ENCODE results near the gene PPP1R1C.

Gene PPP1R1C

GRCh38 chr2:182067393-182067792, 81.7 kb downstream of the PPP1R1C start:
- Mint-ChIP-seq H3K4me1 (ENCODE audit: low read depth in 2 of 2) (no peaks in the 10 kb centered on the region), H3K27ac (no peak overlapping the region), H3K4me3 (no peak overlapping the region), H3K27me3 (peaks cover 9 to 14% of the 10 kb centered on the region in 2 donors), H3K36me3 (ENCODE audit: insufficient read depth) (no peaks in the 10 kb centered on the region), H3K9me3 (no peaks in the 10 kb centered on the region)
- ATAC-seq (replicated peaks) (no peak), DNase-seq (no peak)

GRCh38 chr2:182068811-182069210, 83.2 kb downstream of the PPP1R1C start:
- no peak for DNase-seq
- ATAC-seq (replicated peaks) = no peak
- Mint-ChIP-seq H3K27ac (no peak overlapping the region), H3K36me3 (ENCODE audit: insufficient read depth) (peaks cover 2% of the 10 kb centered on the region), H3K4me3 (no peak overlapping the region), H3K4me1 (ENCODE audit: low read depth in 2 of 2) (no peaks in the 10 kb centered on the region), H3K27me3 (peaks cover 17 to 20% of the 10 kb centered on the region in 2 donors), H3K9me3 (no peaks in the 10 kb centered on the region)

GRCh38 chr2:182069416-182069815, 83.8 kb downstream of the PPP1R1C start:
- Mint-ChIP-seq H3K27me3 (peaks cover 17 to 20% of the 10 kb centered on the region in 2 donors), H3K36me3 (ENCODE audit: insufficient read depth) (peaks cover 4% of the 10 kb centered on the region), H3K4me3 (no peak overlapping the region), H3K27ac (no peak overlapping the region), H3K4me1 (ENCODE audit: low read depth in 2 of 2) (no peaks in the 10 kb centered on the region), H3K9me3 (no peaks in the 10 kb centered on the region)
- DNase-seq (no peak), ATAC-seq (replicated peaks) (no peak)

GRCh38 chr2:182069908-182070307, 84.3 kb downstream of the PPP1R1C start:
- no peak overlapping the region for H3K27ac Mint-ChIP-seq
- DNase-seq = no peak
- no peak for ATAC-seq (replicated peaks)
- H3K4me1 Mint-ChIP-seq (ENCODE audit: low read depth in 2 of 2) = no peaks in the 10 kb centered on the region
- H3K4me3 Mint-ChIP-seq = no peak overlapping the region
- H3K36me3 Mint-ChIP-seq (ENCODE audit: insufficient read depth) = peaks cover 4% of the 10 kb centered on the region
- H3K27me3 Mint-ChIP-seq = peaks cover 17 to 20% of the 10 kb centered on the region in 2 donors
- H3K9me3 Mint-ChIP-seq = no peaks in the 10 kb centered on the region

- no peak for DNase-seq
- no peaks in the 10 kb centered on the region for H3K9me3 Mint-ChIP-seq
- no peak overlapping the region for H3K27ac Mint-ChIP-seq
- no peak for ATAC-seq (replicated peaks)
- peaks cover 4% of the 10 kb centered on the region for H3K36me3 Mint-ChIP-seq (ENCODE audit: insufficient read depth)
- peaks cover 17 to 20% of the 10 kb centered on the region in 2 donors for H3K27me3 Mint-ChIP-seq
- no peak overlapping the region for H3K4me3 Mint-ChIP-seq
- H3K4me1 Mint-ChIP-seq (ENCODE audit: low read depth in 2 of 2) = no peaks in the 10 kb centered on the region
These were observed 85.1 kb downstream of the PPP1R1C start for GRCh38 chr2:182070736-182071135.

- no peak for ATAC-seq (replicated peaks)
These were observed 87.2 kb downstream of the PPP1R1C start for GRCh38 chr2:182072861-182073260.

GRCh38 chr2:182073613-182074012, 88.0 kb downstream of the PPP1R1C start:
- no peak overlapping the region for H3K4me3 Mint-ChIP-seq
- H3K9me3 Mint-ChIP-seq = no peaks in the 10 kb centered on the region
- DNase-seq (no peak), ATAC-seq (replicated peaks) (no peak)
- no peaks in the 10 kb centered on the region for H3K4me1 Mint-ChIP-seq (ENCODE audit: low read depth in 2 of 2)
- no peak overlapping the region for H3K27ac Mint-ChIP-seq
- peaks cover 13 to 17% of the 10 kb centered on the region in 2 donors for H3K27me3 Mint-ChIP-seq
- H3K36me3 Mint-ChIP-seq (ENCODE audit: insufficient read depth) = peaks cover 4% of the 10 kb centered on the region

More at GRCh38 chr2:182072861-182073260, 87.2 kb downstream of the PPP1R1C start:
- Mint-ChIP-seq H3K36me3 (ENCODE audit: insufficient read depth) (peaks cover 4% of the 10 kb centered on the region), H3K4me1 (ENCODE audit: low read depth in 2 of 2) (no peaks in the 10 kb centered on the region), H3K9me3 (no peaks in the 10 kb centered on the region), H3K4me3 (no peak overlapping the region), H3K27me3 (peaks cover 14 to 17% of the 10 kb centered on the region in 2 donors), H3K27ac (no peak overlapping the region)
- no peak for DNase-seq

GRCh38 chr2:182077023-182077422, 91.4 kb downstream of the PPP1R1C start:
- Mint-ChIP-seq H3K27me3 (peaks cover 7 to 10% of the 10 kb centered on the region in 2 donors), H3K36me3 (ENCODE audit: insufficient read depth) (peaks cover 4% of the 10 kb centered on the region), H3K9me3 (no peaks in the 10 kb centered on the region), H3K27ac (no peak overlapping the region), H3K4me1 (ENCODE audit: low read depth in 2 of 2) (no peaks in the 10 kb centered on the region), H3K4me3 (no peak overlapping the region)
- ATAC-seq (replicated peaks) (no peak), DNase-seq (no peak)

GRCh38 chr2:182077448-182078142, 91.9 kb downstream of the PPP1R1C start:
- H3K36me3 Mint-ChIP-seq (ENCODE audit: insufficient read depth) = peaks cover 4% of the 10 kb centered on the region
- H3K27me3 Mint-ChIP-seq = peaks cover 6 to 10% of the 10 kb centered on the region in 2 donors
- no peak overlapping the region for H3K4me3 Mint-ChIP-seq
- no peak for ATAC-seq (replicated peaks)
- H3K4me1 Mint-ChIP-seq (ENCODE audit: low read depth in 2 of 2) = no peaks in the 10 kb centered on the region
- DNase-seq = no peak
- no peaks in the 10 kb centered on the region for H3K9me3 Mint-ChIP-seq
- no peak overlapping the region for H3K27ac Mint-ChIP-seq

GRCh38 chr2:182078988-182079602, 93.4 kb downstream of the PPP1R1C start:
- Mint-ChIP-seq H3K9me3 (no peaks in the 10 kb centered on the region), H3K4me1 (ENCODE audit: low read depth in 2 of 2) (no peaks in the 10 kb centered on the region), H3K27ac (no peak overlapping the region), H3K36me3 (ENCODE audit: insufficient read depth) (no peaks in the 10 kb centered on the region), H3K27me3 (peaks cover 0 to 4% of the 10 kb centered on the region in 2 donors), H3K4me3 (no peak overlapping the region)
- ATAC-seq (replicated peaks) = no peak
- no peak for DNase-seq

- no peak for ATAC-seq (replicated peaks)
- no peaks in the 10 kb centered on the region for H3K36me3 Mint-ChIP-seq (ENCODE audit: insufficient read depth)
- no peak for DNase-seq
- peaks cover 0 to 4% of the 10 kb centered on the region in 2 donors for H3K27me3 Mint-ChIP-seq
- no peak overlapping the region for H3K4me3 Mint-ChIP-seq
- no peak overlapping the region for H3K27ac Mint-ChIP-seq
- H3K9me3 Mint-ChIP-seq = no peaks in the 10 kb centered on the region
- H3K4me1 Mint-ChIP-seq (ENCODE audit: low read depth in 2 of 2) = no peaks in the 10 kb centered on the region
These were observed 94.8 kb downstream of the PPP1R1C start for GRCh38 chr2:182080493-182080892.

- H3K36me3 Mint-ChIP-seq (ENCODE audit: insufficient read depth) = no peaks in the 10 kb centered on the region
- peaks cover 0 to 4% of the 10 kb centered on the region in 2 donors for H3K27me3 Mint-ChIP-seq
- DNase-seq = no peak
- H3K4me3 Mint-ChIP-seq = no peak overlapping the region
- ATAC-seq (replicated peaks) = no peak
- no peak overlapping the region for H3K27ac Mint-ChIP-seq
- H3K4me1 Mint-ChIP-seq (ENCODE audit: low read depth in 2 of 2) = no peaks in the 10 kb centered on the region
- H3K9me3 Mint-ChIP-seq = no peaks in the 10 kb centered on the region
These were observed 96.1 kb downstream of the PPP1R1C start for GRCh38 chr2:182081602-182082260.

- ATAC-seq (replicated peaks) = no peak
- peaks cover 5 to 9% of the 10 kb centered on the region in 2 donors for H3K27me3 Mint-ChIP-seq
- H3K27ac Mint-ChIP-seq = no peak overlapping the region
- peaks cover under 1 to 4% of the 10 kb centered on the region in 2 donors for H3K9me3 Mint-ChIP-seq
- DNase-seq = no peak
- no peaks in the 10 kb centered on the region for H3K36me3 Mint-ChIP-seq (ENCODE audit: insufficient read depth)
- no peaks in the 10 kb centered on the region for H3K4me1 Mint-ChIP-seq (ENCODE audit: low read depth in 2 of 2)
- H3K4me3 Mint-ChIP-seq = no peak overlapping the region
These were observed 103.1 kb downstream of the PPP1R1C start for GRCh38 chr2:182088681-182089320.
